Neural cell (in vitro differentiated cells): Measurements from ENCODE around the gene CASP2. TPM values are rescaled to one million over a fixed set of nuclear protein-coding genes. Genes with fewer than 3 reads are reported as not detected.

Source experiments
- H2AFZ ChIP-seq: fragments of 200-600, 300-800 bp; sonication (generic), shearing (Covaris generic); 2 replicates; pipeline ENCODE4 v1.6.0; 2014; ENCODE audit warnings: low read depth, mild to moderate bottlenecking, antibody characterized with exemption, low read length, moderate library complexity
- H3F3A ChIP-seq: fragments of 200-600 bp; shearing (Covaris generic); 2 replicates; pipeline ENCODE4 v1.6.1; 2016; ENCODE audit warnings: mild to moderate bottlenecking, moderate library complexity, mixed read lengths, antibody characterized with exemption, low read length; ENCODE audit not compliant: insufficient read depth, poor library complexity, severe bottlenecking
- H3K27ac ChIP-seq: fragments of 200-600, 300-800 bp; sonication (generic), shearing (Covaris generic); 2 replicates; pipeline ENCODE4 v1.5.1; 2014; ENCODE audit warnings: mild to moderate bottlenecking, low read length, moderate library complexity
- H3K27me3 ChIP-seq: fragments of 300-800, 200-600 bp; sonication (generic), shearing (Covaris generic); 2 replicates; pipeline ENCODE4 v1.6.0; 2014; ENCODE audit warnings: mild to moderate bottlenecking, low read depth, low read length, moderate library complexity; ENCODE audit not compliant: insufficient read depth
- H3K36me3 ChIP-seq: fragments of 300-800, 200-600 bp; sonication (generic), shearing (Covaris generic); 2 replicates; pipeline ENCODE4 v1.5.1; 2014; ENCODE audit warnings: mild to moderate bottlenecking, antibody characterized with exemption, low read length, moderate library complexity; ENCODE audit not compliant: insufficient read depth
- H3K4me2 ChIP-seq: fragments of 300-800, 200-600 bp; sonication (generic), shearing (Covaris generic); 2 replicates; pipeline ENCODE4 v1.6.0; 2014; ENCODE audit warnings: mild to moderate bottlenecking, low read length
- H3K4me3 ChIP-seq: fragments of 300-800, 200-600 bp; sonication (generic), shearing (Covaris generic); 2 replicates; pipeline ENCODE4 v1.5.1; 2014; ENCODE audit warnings: mild to moderate bottlenecking, low read length, moderate library complexity
- H3K79me2 ChIP-seq: fragments of 200-600 bp; shearing (Covaris generic); replicated peaks from 2 replicates; pipeline ENCODE4 v1.6.0; 2014; ENCODE audit warnings: mild to moderate bottlenecking, low read length, moderate library complexity; ENCODE audit not compliant: insufficient read depth
- H3K9ac ChIP-seq: fragments of 300-800, 200-600 bp; sonication (generic), shearing (Covaris generic); 2 replicates; pipeline ENCODE4 v1.6.1; 2016; ENCODE audit warnings: mild to moderate bottlenecking, low read length, mixed read lengths
- H3K9me2 ChIP-seq: fragments of 200-600 bp; shearing (Covaris generic); 2 replicates; pipeline ENCODE4 v1.6.1; 2016; ENCODE audit warnings: mild to moderate bottlenecking, low read length, mixed read lengths; ENCODE audit not compliant: insufficient read depth
- H3K9me3 ChIP-seq: fragments of 200-600, 300-800 bp; sonication (generic), shearing (Covaris generic); 2 replicates; pipeline ENCODE4 v1.6.1; 2016; ENCODE audit warnings: mild to moderate bottlenecking, mixed run types, low read length, moderate library complexity, mixed read lengths
- H4K20me1 ChIP-seq: fragments of 200-600 bp; shearing (Covaris generic); 2 replicates; pipeline ENCODE4 v1.6.1; 2016; ENCODE audit warnings: mild to moderate bottlenecking, mixed run types; ENCODE audit not compliant: insufficient read depth
- CTCF ChIP-seq: fragments of 450-650 bp; IDR thresholded peaks from 2 replicates; pipeline ENCODE4 v1.5.1; 2014; ENCODE audit warnings: antibody characterized with exemption, mild to moderate bottlenecking, moderate library complexity; ENCODE audit not compliant: poor library complexity, severe bottlenecking
- EP300 ChIP-seq: fragments of 450-650 bp; conservative IDR thresholded peaks from 2 replicates; pipeline ENCODE4 v1.6.1; 2014; ENCODE audit warnings: antibody characterized with exemption, mild to moderate bottlenecking, moderate library complexity; ENCODE audit not compliant: poor library complexity, severe bottlenecking
- EZH2 ChIP-seq: fragments of 200-600, 300-800 bp; shearing (Covaris generic), sonication (generic); IDR thresholded peaks from 2 replicates; pipeline ENCODE4 v1.6.1; 2014; ENCODE audit warnings: antibody characterized with exemption, low read length, borderline replicate concordance, mild to moderate bottlenecking; ENCODE audit not compliant: insufficient read depth, poor library complexity, severe bottlenecking
- MXI1 ChIP-seq: fragments of 450-650 bp; conservative IDR thresholded peaks from 2 replicates; pipeline ENCODE4 v1.6.1; 2014; ENCODE audit warnings: antibody characterized with exemption, mild to moderate bottlenecking; ENCODE audit not compliant: poor library complexity, severe bottlenecking
- POLR2AphosphoS5 ChIP-seq: IDR thresholded peaks from 2 replicates; pipeline ENCODE4 v1.6.1; 2012
- RAD21 ChIP-seq: fragments of 450-650 bp; conservative IDR thresholded peaks from 2 replicates; pipeline ENCODE4 v1.6.1; 2014; ENCODE audit warnings: antibody characterized with exemption, mild to moderate bottlenecking, moderate library complexity
- REST ChIP-seq: IDR thresholded peaks from 2 replicates; pipeline ENCODE4 v1.6.1; 2012; ENCODE audit warnings: borderline replicate concordance
- SMC3 ChIP-seq: fragments of 450-650 bp; conservative IDR thresholded peaks from 2 replicates; pipeline ENCODE4 v1.6.1; 2014; ENCODE audit warnings: antibody characterized with exemption, mild to moderate bottlenecking, moderate library complexity; ENCODE audit not compliant: poor library complexity
- TAF1 ChIP-seq: IDR thresholded peaks from 2 replicates; pipeline ENCODE4 v1.6.1; 2012; ENCODE audit warnings: low read depth
- polyA plus RNA-seq: library from polyadenylated mRNA; depleted of rRNA; stranded (reverse); fragments of >200 nt; gene quantifications from 2 replicates; pipeline ENCODE4 v1.2.3, GENCODE V29; 2014

CASP2 gene
- polyA plus RNA-seq, 1 donor from 2014 or later: 9.0 TPM

- no peaks in the 10 kb centered on the region for H3K36me3 ChIP-seq
- H3K4me2 ChIP-seq: no peak overlapping the region
- no peak overlapping the region for H3K27ac ChIP-seq
- no peaks in the 10 kb centered on the region for H3F3A ChIP-seq
- TF ChIP-seq REST: no peak
- TF ChIP-seq MXI1: no peak
- H4K20me1 ChIP-seq: no peaks in the 10 kb centered on the region
- H3K27me3 ChIP-seq: no peaks in the 10 kb centered on the region
- H3K9me3 ChIP-seq: no peaks in the 10 kb centered on the region
- no peaks in the 10 kb centered on the region for H3K9me2 ChIP-seq
- no peak overlapping the region for H3K4me3 ChIP-seq
- H2AFZ ChIP-seq: no peak overlapping the region
- H3K79me2 ChIP-seq: no peaks in the 10 kb centered on the region
- H3K9ac ChIP-seq: no peak overlapping the region
Observed at GRCh38 chr7:143265017-143265693, 23.0 kb upstream of the CASP2 start.

- Histone ChIP-seq H4K20me1 (no peaks in the 10 kb centered on the region), H3K9me2 (no peaks in the 10 kb centered on the region), H3K4me3 (no peak overlapping the region), H3K9ac (no peak overlapping the region), H3K27me3 (no peaks in the 10 kb centered on the region), H3K4me2 (no peak overlapping the region), H2AFZ (no peak overlapping the region), H3K79me2 (no peaks in the 10 kb centered on the region), H3K27ac (no peak overlapping the region), H3K36me3 (no peaks in the 10 kb centered on the region), H3F3A (no peaks in the 10 kb centered on the region), H3K9me3 (no peaks in the 10 kb centered on the region)
- TF ChIP-seq MXI1 (no peak), POLR2AphosphoS5 (no peak), RAD21 (no peak), SMC3 (no peak), EZH2 (no peak), EP300 (no peak), TAF1 (no peak), REST (no peak), CTCF (no peak)
Observed at GRCh38 chr7:143269251-143269650, 18.9 kb upstream of the CASP2 start.
